Fibroblast of the conjunctiva (primary cell): Measurements from ENCODE around the gene LCP2.

Source experiments
- DNase-seq: peaks from one replicate; pipeline ENCODE4 v3.0.0-alpha.2; 2010; ENCODE audit warnings: low read depth

The LCP2 gene

GRCh38 chr5:170216257-170216864 lies 81.2 kb downstream of the LCP2 start:
- DNase-seq, result peak; percentile 63

DNA sequence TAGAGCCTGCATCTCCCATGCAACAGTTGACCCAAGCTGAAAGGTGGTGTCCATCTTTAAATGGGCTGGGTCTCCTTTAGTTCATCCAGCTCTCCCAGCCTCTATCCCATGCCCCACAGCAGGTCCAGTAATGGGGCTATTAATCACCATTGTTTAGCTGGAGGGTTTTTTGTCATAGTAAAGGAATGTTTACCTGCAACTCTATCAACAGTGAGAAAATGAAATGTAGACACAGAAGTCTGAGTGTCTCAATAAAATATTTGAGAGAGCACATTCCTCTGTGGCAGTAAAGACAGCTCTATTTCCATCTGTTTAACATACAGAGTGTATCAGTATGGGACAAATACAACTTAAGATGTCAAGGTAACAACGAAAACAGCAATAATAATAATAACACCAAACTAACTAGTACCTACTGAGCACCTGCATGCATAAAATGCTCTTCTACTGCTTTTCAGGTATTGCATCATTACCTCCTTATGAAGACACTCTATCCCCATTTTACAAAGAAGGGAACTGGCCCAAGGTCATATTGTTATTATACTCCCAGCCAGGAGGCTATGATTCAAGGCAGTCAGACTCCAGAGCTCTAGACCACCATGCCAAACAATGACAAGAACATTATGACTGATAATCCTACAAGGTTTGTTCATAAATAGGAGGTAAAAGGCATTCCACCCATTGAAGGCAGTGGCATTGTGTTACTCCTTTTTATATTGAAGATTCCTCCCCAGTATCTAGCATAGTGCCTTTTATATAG lies 85.8 kb downstream of the LCP2 start:
- DNase-seq, result no peak

GRCh38 chr5:170206958-170207357 lies 90.6 kb downstream of the LCP2 start:
- DNase-seq, result no peak

DNA sequence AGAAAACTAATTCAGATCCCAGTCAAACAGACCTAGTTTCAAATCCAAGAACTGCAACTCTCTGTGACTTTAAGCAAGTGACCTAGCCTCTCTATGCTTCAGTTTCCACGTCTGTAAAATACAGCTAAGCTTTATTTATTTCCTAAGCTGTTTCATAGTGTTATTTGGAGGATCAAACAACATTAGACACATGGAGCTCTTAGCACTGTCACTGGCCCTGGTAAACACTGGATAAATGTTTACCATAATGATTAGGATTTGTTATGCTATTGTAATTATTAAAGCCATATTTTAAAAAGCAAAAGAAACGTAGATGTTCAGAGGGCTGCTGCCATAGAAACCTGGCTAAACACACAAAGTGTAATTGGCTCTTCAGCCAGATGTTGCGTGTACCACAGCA lies 91.4 kb downstream of the LCP2 start:
- no peak for DNase-seq

GRCh38 chr5:170204202-170204601 lies 93.4 kb downstream of the LCP2 start:
- DNase-seq, result no peak

DNA sequence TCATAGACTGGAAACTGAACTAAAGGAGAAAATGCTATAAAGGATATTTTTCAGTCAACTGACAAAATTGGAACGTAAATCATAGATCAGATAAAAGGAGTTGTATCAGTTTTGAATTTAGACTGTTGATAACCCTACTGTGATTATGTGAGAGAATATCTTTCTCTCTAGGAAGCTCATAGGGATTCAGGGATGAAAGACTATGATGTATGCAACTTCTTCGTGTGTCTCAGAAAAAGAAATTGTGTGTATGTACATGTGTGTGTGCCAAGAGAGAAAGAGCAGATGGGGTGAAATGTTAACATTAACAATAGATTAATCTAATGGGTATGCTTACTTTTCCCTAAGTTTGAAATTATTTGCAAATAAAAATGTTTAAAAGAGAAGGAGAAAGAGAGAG lies 95.5 kb downstream of the LCP2 start:
- DNase-seq, result no peak

DNA sequence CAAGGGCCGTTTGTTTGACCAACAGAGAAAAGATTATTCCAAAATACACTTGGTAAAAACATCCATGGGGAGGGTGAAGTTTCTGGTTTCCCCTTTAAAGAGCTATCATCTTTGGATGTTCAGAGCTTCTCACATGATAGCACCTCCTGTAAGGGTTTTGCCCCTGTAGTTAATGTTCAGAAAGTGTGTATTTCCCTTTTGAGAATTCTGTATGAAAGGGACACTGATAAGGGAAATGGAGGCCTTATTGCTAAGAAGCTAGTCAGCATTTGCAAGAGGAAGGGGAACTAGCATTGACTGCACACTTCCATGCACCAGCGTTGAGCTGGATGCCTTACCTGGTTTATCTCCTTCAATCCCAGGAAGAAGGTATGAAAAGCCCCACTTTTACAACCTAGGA lies 96.3 kb downstream of the LCP2 start:
- DNase-seq, result no peak

- no peak for DNase-seq
These were observed 96.7 kb downstream of the LCP2 start for GRCh38 chr5:170200876-170201275.
